Astrocyte of the spinal cord (primary cell): Measurements from ENCODE around the gene SBK3.
A peak's percentile ranks its signal among the peaks of the same experiment; 100 is the strongest.

Source experiments
- DNase-seq: peaks from one replicate; pipeline ENCODE4 v3.0.0; 2011; ENCODE audit warnings: low read depth, low spot score
- H3K4me3 ChIP-seq: 2 replicates; pipeline ENCODE4 v1.5.1; 2011; ENCODE audit warnings: low read depth, mild to moderate bottlenecking, low read length, moderate library complexity
- in situ Hi-C: cut with HindIII; loops from 2 replicates; pipeline ENCODE4 v1.10.0; 2017; ENCODE audit warnings: low sequenced_read_pairs
- TF ChIP-seq, protein P1 (sequence below): IDR thresholded peaks from 2 replicates; pipeline ENCODE4 v1.5.1; 2012; ENCODE audit warnings: low read depth, mild to moderate bottlenecking, low read length, inconsistent platforms

Gene SBK3

GRCh38 chr19:55494172-55494761 is 51.1 kb downstream of the SBK3 start:
- peak overlapping the region; percentile 12 for H3K4me3 ChIP-seq
- DNase-seq: peak; percentile 41
- TF ChIP-seq, protein P1, sequence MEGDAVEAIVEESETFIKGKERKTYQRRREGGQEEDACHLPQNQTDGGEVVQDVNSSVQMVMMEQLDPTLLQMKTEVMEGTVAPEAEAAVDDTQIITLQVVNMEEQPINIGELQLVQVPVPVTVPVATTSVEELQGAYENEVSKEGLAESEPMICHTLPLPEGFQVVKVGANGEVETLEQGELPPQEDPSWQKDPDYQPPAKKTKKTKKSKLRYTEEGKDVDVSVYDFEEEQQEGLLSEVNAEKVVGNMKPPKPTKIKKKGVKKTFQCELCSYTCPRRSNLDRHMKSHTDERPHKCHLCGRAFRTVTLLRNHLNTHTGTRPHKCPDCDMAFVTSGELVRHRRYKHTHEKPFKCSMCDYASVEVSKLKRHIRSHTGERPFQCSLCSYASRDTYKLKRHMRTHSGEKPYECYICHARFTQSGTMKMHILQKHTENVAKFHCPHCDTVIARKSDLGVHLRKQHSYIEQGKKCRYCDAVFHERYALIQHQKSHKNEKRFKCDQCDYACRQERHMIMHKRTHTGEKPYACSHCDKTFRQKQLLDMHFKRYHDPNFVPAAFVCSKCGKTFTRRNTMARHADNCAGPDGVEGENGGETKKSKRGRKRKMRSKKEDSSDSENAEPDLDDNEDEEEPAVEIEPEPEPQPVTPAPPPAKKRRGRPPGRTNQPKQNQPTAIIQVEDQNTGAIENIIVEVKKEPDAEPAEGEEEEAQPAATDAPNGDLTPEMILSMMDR: no peak
- in situ Hi-C loops: no loop called here

- in situ Hi-C loops: no loop called here
- TF ChIP-seq, protein P1: no peak
- no peak overlapping the region for H3K4me3 ChIP-seq
- DNase-seq: no peak
Measured at GRCh38 chr19:55493645-55494171, 51.6 kb downstream of the SBK3 start.

GRCh38 chr19:55493052-55493644 is 52.2 kb downstream of the SBK3 start:
- no peak for DNase-seq
- TF ChIP-seq, protein P1: no peak
- in situ Hi-C loops: no loop called here
- no peak overlapping the region for H3K4me3 ChIP-seq

DNA sequence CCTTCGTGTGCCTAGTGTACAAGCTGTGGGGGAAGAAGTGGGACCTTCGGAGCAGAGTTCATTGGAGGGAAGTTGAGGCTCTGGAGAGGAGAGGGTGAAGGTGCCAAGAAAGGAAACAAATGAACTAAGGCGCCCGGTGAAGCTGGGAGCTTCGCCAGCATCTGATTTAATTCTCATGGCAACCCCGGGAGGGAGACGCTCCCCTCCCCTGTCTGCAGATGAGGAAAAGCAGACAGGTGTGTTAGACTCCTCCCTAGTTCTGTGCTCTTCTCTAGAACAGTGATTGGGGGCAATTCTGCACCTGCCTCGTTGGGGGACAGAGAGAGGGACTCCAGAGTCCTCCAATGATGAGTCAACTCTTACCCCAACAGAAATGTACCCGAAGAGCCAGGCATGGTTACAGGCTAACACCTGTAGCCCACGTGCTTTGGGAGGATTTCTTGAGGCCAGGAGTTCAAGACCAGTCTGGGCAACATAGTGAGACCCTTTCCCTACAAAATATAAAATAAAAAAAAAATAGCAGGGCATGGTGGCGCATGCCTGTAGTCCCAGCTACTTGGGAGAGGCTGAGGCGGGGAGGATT is 52.9 kb downstream of the SBK3 start:
- no peak for DNase-seq
- TF ChIP-seq, protein P1: no peak
- H3K4me3 ChIP-seq: no peak overlapping the region
- in situ Hi-C loops: no loop called here

GRCh38 chr19:55491546-55492360 is 53.6 kb downstream of the SBK3 start:
- TF ChIP-seq, protein P1: no peak
- no peak overlapping the region for H3K4me3 ChIP-seq
- DNase-seq: no peak
- in situ Hi-C loops: no loop called here
